Stromal cell of bone marrow (primary cell): Measurements from ENCODE around the gene LMX1B.
"Not testable (repeated sequence)": the region's sequence is repeated elsewhere in the genome, so short reads cannot be mapped to it uniquely, and the experiment has no call there.

ENCODE experiments used
- DNase-seq: peaks from one replicate; pipeline ENCODE4 v3.0.0-alpha.2; 2012; ENCODE audit warnings: low read depth

Gene LMX1B

GRCh38 chr9:126633881-126634558, 20.3 kb downstream of the LMX1B start:
- DNase-seq = no peak

DNA sequence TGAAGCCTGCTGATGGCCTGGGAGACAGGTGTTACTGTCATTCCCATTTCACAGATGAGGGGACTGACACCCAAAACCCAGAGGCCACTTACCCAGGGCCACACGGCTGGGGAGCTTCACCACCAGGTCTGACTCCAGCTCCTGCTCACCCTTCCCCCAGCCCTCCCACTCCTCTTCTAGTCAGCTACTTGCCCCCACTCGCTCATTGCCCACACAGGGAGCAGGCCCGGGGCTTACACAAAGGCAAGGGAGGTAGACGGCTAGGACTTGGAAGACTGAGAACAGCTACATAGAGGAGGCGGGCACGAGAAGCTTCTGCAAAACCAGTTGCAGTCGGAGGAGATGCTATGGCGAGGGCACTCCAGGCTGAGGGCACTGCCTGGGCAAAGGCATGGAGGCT, 21.3 kb downstream of the LMX1B start:
- DNase-seq = no peak

GRCh38 chr9:126635661-126636439, 22.1 kb downstream of the LMX1B start:
- DNase-seq = no peak

DNA sequence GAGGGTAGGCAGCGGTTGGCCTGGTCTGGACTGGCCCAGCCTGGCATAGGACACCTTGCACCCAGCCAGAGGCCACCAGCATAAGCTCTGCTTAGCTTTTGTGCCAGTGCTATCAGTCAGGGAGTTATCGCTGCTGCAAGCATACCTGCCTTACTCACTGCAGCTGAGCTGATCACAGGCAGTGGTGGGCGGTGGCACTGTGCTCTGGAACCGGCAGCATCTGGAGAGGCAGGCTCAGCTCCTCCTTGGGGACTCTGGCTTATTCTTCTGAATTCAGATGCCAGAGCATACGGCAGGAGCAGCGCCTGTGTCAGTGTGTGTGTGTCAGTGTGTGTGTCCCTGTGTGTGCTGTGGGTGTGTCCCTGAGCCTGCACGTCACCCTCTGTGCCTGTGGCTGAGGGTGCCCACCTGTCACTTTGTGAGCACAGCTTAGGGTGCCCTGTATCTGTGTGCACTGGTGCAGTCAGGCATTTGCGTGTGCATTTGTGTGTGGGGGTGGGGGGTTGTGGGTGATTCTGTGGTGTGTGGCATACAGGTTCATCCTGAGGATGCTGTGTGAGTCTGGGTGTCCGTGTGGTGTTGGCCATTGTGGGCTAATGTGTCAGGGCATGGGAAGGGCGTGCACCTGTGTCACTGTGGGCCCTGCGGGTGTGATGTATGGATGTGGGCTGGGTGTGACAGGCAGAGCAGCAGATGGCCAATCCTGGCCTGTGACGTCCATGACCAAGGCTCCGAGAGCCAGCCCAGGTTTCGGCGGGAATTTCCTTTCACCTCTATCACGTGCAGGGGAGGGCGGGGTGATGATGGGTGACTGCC, 23.5 kb downstream of the LMX1B start:
- no peak for DNase-seq

GRCh38 chr9:126638571-126639132, 24.9 kb downstream of the LMX1B start:
- no peak for DNase-seq

DNA sequence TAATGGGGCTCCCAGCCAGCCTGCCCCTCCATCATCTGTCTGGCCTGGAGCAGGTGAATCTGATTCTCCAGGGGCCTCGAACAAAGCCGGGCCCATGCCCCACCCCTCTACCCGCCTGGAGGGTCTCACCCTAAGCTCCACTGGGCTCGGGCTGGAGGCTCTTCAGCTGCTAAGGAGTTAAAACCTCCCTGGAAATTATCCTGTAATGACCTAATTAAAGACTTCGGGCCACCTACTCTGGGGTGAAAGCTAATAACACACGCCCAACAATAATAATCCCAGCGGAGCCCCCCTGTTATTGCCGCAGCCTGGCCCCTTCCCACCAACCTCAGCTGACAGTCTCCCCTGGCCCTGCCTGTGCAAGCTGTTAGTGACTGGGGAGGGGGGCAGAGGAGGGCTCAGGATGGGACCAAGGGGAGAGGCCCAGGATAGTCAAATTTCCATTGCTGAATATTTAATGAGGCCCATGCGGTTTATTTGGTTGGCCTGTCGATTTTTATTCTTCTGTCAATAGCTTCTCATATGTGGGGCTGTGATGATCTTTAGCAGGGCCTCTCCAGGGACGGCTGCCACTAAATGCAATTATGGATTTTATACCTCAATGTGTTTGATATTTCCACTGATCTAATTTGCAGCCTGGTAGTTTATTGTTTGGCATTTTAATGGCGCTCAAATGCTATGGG, 25.7 kb downstream of the LMX1B start:
- DNase-seq = no peak

- DNase-seq = no peak
Measured at GRCh38 chr9:126641118-126641851, 27.6 kb downstream of the LMX1B start.

DNA sequence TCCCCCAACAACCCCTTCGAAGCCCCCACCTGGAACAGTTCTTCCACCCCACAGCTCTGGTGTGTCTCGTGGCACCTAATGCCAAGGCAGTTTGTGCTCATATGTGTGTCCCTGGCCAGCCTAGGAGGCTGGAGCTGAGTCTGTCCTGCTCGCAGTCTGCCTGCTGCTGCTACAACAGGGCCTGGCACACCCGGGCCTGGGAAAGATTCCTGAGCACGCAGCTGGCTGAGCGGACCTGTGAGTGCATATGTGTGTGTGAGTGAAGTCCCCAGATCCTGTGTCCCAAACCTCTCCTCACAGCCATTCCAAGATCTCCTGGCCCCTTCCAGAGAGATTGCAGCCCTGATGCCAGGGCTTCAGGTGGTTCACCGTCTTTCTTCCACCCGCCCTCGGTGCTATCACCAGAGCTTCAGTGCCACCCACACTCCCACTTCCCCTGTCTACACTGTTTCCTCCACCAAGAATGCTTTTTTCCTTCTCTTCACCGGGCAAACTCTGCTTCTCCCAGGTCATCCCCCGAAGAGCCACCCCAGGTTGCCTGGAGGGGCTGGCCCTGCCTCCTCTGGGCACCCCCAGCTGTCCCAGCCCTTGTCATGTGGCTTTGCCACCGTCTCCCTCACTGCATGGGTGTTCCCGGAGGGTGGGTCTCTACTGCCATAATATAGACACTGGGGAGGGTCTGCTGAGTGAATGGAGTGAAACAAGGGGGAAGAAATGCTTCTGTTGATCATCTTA, 28.4 kb downstream of the LMX1B start:
- DNase-seq = no peak

GRCh38 chr9:126642839-126643238, 29.1 kb downstream of the LMX1B start:
- no peak for DNase-seq

GRCh38 chr9:126643945-126644527, 30.3 kb downstream of the LMX1B start:
- DNase-seq = no peak

GRCh38 chr9:126646162-126646561, 32.4 kb downstream of the LMX1B start:
- no peak for DNase-seq

GRCh38 chr9:126647585-126648411, 34.1 kb downstream of the LMX1B start:
- DNase-seq = no peak

- DNase-seq = no peak
Measured at GRCh38 chr9:126649477-126649876, 35.7 kb downstream of the LMX1B start.

- no peak for DNase-seq
Measured at GRCh38 chr9:126650404-126651341, 36.9 kb downstream of the LMX1B start.

GRCh38 chr9:126652140-126652582, 38.4 kb downstream of the LMX1B start:
- DNase-seq = no peak

DNA sequence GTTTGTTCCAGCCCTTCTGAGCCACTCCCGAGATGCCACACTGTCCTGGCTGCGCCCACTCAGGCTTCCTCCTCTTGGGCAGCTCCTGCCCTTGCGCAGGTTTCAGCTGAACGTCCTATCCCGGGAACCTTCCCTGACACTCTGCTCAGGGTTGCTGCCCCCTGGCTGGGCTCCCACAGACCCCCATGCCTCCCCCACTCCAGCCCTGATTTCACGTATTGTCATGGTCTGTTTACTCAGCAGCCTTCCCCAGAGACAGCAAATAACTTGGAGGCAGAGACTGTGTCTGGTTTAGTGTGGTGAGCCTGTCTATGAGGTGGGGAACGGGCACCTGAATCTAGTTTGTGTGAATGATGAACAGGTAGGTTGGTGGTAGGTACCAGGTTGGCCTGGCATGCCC, 40.4 kb downstream of the LMX1B start:
- DNase-seq = no peak

DNA sequence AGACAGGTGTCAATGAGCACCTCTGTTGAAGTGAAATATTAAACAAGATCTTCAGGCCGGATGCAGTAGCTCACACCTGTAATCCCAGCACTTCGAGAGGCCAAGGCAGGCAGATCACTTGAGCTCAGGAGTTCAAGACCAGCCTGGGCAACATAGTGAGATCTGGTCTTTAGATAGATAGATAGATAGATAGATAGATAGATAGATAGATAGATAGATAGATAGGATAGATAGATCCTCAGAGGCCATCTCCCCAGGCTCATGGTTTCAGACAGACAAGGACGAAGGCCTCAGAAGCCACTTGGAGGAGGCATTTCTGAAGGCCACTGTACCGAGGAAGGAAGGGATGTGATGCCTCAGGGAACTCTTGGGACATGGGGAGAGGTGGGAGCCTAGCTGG, 42.5 kb downstream of the LMX1B start:
- DNase-seq = not testable (repeated sequence)
